HG02840 (cell line): Measurements from ENCODE around the gene AKR1C2.
"Not testable (repeated sequence)": the region's sequence is repeated elsewhere in the genome, so short reads cannot be mapped to it uniquely, and the experiment has no call there.

Experiments used
- ATAC-seq: cut with Tn5 transposase; IDR thresholded peaks from one replicate; pipeline ENCODE4 v1.9.1; 2021; ENCODE audit warnings: mild to moderate bottlenecking, moderate library complexity, moderate number of reproducible peaks; ENCODE audit not compliant: unreplicated experiment, low FRiP score

Gene AKR1C2

DNA sequence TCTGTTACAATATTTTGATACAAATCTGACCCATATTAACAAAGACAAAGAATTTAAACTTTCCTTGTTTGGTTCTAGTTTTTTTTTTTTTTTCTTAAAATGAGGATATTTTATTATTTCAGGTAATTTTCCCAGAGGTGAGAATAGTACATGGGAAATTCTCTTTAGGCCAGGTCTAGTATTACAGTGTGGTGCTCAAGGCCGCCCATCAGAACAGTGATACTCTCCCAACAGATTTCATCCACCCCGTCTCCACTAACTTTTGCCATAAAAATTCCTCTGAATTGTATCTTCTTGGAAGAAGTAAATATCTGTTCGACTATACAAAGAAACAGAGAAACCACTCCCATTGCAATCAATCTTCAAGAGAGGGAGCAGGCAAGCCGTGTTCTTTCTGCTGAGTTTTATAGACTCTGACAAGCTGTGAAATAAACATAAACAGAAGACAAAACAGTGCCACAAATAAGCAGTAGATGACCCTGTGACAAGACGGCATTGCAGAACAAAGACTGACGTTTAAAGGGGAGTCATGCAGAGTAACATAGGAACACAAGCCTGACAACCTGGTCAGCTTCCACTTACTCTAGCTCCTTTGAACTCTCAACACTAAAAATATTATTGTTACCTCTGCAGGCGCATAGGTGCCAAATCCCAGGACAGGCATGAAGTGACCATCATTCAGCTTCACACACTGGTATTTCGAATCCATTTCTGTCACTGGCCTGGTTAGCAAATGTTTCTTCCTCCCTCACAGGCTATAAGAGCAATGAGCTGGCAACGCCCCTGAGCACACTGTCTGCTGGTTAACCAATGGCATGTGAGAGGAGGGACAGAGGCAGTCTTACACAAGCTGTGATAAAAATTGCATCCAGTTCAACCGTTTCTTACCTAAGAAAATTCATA, at the start of gene AKR1C2:
TSS of gene AKR1C2 (minus strand) at position 731 of the 903 bp plus-strand sequence. CDS start at position 709, 22 bp downstream.
- ATAC-seq: not testable (repeated sequence)

DNA sequence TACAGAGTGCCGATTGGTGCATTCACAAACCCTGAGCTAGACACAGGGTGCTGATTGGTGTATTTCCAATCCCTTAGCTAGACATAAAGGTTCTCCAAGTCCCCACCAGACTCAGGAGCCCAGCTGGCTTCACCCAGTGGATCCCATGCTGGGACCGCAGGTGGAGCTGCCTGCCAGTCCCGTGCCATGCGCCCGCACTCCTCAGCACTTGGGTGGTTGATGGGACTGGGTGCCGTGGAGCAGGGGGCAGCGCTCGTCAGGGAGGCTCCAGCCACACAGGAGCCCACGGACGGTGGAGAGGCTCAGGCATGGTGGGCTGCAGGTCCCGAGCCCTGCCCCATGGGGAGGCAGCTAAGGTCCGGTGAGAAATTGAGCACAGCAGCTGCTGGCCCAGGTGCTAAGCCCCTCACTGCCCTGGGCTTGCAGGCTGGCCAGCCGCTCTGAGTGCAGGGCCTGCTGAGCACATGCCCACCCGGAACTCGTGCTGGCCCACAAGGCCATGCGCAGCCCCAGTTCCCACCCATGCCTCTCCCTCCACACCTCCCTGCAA, 49.4 kb upstream of the AKR1C2 start:
- ATAC-seq: not testable (repeated sequence)

DNA sequence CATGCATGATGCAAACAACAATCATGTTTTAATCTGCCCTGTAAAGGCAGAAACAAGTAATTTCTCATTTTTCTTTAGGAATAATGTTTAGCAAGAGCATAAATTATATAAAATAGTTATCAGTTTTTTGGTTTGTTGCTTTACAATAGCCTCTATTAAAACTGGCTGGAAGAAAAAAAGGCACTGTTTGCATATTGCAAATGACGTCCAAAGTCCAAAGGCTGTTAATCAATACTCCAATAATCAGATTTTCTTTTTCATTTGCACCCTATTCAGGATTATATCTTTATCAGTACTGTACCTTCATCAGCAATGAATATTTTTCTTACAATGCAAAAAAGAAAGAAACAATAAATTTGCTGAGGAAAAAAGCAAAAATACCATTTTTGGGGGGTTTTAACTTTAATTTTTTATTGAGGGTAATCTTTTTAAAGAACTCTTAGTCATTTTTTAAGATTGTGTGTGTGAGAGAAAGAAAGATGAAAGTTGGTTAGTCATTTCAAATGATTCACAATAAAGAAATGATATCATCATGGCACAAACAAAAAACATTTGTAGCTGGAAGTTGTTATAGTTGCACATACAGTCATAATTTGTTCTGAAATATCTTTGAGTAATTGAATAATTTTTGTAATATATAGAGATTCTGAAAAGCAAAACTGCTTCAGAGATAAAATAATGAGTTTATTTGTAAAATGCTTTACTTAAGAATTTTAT, 44.4 kb upstream of the AKR1C2 start:
- ATAC-seq: no peak

DNA sequence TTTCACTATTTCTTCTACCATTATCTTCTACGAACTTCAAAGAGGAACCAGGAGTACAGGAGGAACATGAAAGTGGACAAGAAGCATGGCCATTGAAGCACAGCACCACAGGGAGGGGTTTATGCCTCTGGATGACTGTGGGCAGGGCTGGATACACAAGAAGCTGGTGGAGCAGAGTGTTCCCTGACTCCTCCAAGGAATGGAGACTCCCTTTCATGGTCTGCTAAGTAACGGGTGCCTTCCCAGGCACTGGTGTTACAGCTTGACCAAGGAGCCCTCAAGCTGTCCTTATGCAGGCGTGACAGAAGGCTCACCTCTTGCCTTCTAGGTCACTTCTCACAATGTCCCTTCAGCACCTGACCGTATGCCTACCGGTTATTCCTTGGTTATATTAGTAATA, 43.4 kb upstream of the AKR1C2 start:
- ATAC-seq: not testable (repeated sequence)

DNA sequence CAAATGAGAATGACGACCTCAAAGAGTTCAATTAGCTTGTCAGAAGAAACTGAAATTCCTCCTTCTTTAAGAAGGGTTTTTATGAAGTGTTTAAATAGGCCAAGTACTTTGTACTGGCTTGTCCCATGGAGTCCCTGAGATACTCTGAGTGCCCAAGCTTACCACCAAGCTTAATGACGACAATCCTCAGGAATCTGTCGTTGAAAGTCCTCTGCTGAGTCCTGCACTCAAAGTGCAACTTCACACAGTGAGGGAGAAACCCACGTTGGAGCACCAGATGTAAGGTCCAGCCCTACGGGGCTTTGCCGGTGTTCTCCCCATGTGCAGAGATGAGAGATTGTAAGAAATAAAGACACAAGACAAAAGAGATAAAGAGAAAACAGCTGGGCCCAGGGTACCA, 42.8 kb upstream of the AKR1C2 start:
- no peak for ATAC-seq

- ATAC-seq: no peak
Observed at GRCh38 chr10:5045095-5045494, 41.4 kb upstream of the AKR1C2 start.

DNA sequence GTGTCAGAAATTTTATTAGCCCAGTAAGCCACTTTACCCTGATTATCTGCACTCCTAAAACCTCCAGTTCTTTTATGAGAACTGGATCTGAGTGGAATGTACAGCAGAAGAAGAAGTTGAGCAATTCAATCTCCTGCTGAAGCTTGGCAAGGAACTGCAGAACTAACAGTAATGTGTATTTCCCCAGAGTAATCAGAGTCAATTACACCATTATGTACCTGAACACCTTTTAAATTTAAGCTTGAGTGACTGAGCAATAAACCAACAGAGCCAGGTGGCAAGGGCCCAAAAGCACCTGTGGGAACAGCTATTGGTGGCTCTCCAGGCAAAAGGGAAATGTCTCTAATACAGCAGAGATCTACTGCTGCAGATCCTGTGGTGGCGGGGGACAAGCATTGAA, 40.1 kb upstream of the AKR1C2 start:
- no peak for ATAC-seq

GRCh38 chr10:5042922-5043321, 39.3 kb upstream of the AKR1C2 start:
- no peak for ATAC-seq

DNA sequence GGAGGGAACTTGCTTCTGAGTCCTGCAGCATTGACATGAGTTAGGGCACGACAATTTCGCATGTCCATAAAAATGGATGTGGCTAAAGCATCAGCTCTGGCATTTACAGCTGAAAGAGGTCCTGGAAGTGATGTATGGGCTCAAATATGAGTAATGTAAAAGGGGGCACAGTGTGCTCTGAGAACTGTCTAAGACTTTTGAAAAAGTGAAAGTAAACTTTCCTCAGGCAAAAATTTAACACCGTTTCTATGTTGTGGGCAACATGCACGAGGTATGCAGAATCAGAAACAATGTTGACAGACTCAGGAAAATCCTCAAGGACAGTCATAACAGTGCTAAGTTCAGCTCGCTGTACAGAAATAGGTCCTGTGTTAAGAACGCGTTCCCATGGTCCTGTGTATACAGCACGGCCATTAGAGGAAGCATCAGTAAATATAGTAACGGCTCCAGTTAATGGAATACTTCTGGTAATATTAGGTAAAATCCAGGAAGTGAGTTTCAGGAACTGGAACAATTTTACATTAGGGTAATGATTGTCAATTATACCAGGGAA, 37.9 kb upstream of the AKR1C2 start:
- ATAC-seq: no peak

DNA sequence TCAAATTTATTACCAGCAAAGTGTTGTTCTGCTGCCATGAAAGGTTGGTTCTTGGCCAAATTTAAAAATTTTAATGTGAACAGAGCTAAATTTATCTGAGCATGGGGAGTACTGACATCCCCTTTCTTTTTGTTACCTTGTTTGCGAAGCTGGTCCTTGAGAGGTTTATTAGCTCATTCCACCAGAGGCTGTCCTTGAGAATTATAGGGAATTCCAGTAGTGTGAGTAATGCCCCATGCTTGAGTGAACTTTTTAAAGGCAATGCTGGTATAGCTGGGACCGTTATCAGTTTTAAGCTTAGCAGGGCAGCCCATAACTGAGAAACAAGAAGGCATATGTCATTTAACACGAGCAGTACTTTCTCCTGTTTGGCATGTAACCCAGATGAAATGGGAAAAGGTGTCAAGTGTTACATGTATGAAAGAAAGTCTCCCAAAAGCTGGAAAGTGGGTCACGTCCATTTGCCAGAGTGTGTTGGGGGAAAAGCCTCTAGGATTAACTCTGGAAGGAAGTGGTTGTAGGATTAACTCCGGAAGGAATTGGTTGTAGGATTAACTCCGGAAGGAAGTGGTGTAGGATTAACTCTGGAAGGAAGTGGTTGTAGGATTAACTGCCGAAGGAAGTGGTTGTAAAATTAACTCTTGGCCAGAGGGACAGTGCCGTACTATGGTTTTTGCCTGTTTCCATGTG, 37.3 kb upstream of the AKR1C2 start:
- ATAC-seq: no peak

GRCh38 chr10:5040010-5040673, 36.5 kb upstream of the AKR1C2 start:
- ATAC-seq: no peak

DNA sequence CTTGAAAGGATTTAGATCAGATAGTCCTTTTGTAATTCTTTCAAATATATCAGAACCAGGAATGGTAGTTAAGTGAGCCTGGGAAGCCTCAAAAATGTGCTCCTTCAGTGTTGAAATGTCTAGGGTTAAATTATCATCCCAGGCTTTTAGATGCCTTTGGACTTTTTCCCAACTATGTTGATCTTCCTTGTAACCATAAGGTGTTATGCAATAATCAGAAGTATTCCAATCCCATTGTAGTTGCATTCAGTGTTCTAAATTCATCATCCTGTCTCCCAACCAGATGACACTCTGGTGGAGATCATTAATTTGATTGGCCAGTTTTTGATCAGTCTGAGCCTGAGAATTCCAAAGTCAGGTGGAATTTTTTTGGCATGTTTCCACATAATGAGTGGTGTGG, 35.1 kb upstream of the AKR1C2 start:
- ATAC-seq: no peak

GRCh38 chr10:5038101-5038500, 34.4 kb upstream of the AKR1C2 start:
- ATAC-seq: no peak

DNA sequence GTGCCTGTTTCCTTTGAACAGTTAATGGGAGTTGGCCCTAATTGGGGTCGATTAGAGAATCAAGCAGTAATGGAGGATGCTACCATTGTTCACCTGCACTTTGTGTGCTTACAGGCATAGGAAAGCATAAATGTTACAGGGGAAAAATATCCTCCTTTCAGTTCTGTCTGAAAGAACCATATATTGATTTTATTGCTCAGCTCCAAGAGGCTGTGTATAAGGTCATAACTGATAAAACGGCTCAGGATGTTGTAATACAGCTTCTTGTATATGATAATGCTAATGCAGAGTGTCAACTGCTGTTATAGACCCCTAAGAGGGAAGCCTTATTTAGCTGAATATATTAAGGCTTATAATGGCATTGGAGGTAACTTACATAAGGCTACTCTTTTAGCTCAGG, 32.9 kb upstream of the AKR1C2 start:
- no peak for ATAC-seq

DNA sequence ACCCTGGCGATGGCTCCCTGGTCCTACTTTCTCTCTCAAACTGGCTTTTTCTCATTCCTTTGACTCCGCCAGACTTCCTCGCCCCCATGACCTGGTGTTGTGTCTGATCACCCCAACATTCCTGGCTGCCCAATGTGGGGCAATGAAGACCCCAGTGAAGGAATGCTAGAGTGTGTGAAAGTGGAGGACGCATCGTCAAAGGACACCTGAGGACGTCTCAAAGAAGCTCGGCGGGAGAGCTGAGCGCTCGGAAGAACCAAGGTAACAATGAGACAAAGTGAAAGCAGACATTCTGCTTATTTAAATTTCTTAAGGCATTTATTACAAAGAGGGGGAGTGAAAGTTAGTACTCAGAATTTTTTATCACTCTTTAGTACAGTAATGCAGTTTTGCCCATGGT, 31.7 kb upstream of the AKR1C2 start:
- no peak for ATAC-seq

- ATAC-seq: no peak
Observed at GRCh38 chr10:5034588-5034987, 30.9 kb upstream of the AKR1C2 start.

- ATAC-seq: no peak
Observed at GRCh38 chr10:5033061-5033778, 29.6 kb upstream of the AKR1C2 start.

DNA sequence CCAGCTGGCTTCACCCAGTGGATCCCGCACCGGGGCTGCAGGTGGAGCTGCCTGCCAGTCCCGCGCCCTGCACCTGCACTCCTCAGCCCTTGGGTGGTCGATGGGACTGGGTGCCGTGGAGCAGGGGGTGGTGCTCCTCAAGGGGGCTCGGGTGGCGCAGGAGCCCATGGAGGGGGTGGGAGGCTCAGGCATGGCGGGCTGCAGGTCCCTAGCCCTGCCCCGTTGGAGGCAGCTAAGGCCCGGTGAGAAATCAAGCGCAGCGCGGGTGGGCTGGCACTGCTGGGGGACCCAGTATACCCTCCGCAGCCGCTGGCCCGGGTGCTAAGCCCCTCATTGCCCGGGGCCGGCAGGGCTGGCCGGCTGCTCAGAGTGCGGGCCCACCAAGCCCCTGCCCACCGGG, 28.8 kb upstream of the AKR1C2 start:
- ATAC-seq: not testable (repeated sequence)

- not testable (repeated sequence) for ATAC-seq
Observed at GRCh38 chr10:5031588-5031987, 27.9 kb upstream of the AKR1C2 start.
